IMR-90 (cell line): Measurements from ENCODE around the gene SPACA5B. TPM values are rescaled to one million over a fixed set of nuclear protein-coding genes. Genes with fewer than 3 reads are reported as not detected.

ENCODE experiments used
- ATAC-seq: fragments of 200-7000 bp; cut with Tn5 transposase; 2 replicates; pipeline ENCODE4 v1.9.1; 2020; ENCODE audit warnings: low read depth, mild to moderate bottlenecking, moderate library complexity
- BruUV-seq: library from RNA; stranded (reverse); fragments of 400-500 nt; replicated peaks from 2 replicates; lab custom pipeline; 2021; lab: Mats Ljungman, UMichigan
- CTCF ChIA-PET: fragments of 300-600 bp; formaldehyde crosslinking; extraction: SDS; loops from one replicate; lab custom pipeline; 2021; ENCODE audit warnings: antibody characterized with exemption; lab: Yijun Ruan, JAX
- POLR2A ChIA-PET: fragments of 300-600 bp; sonication (Branson Sonifier 250); formaldehyde crosslinking; loops from one replicate; lab custom pipeline; 2022; ENCODE audit warnings: antibody characterized with exemption; ENCODE audit not compliant: unreplicated experiment; lab: Charles Lee
- DNase-seq: peaks from one replicate; pipeline ENCODE4 v3.0.0; 2013
- H2AFZ ChIP-seq: replicated peaks from 2 replicates; pipeline ENCODE3; 2013; ENCODE audit warnings: low read length, mild to moderate bottlenecking; ENCODE audit not compliant: poor library complexity
- H2AK5ac ChIP-seq: 2 replicates; pipeline ENCODE4 v1.6.1; 2013; ENCODE audit warnings: low read depth, low read length, inconsistent platforms
- H2AK9ac ChIP-seq: replicated peaks from 2 replicates; pipeline ENCODE3; 2013; ENCODE audit warnings: mild to moderate bottlenecking, low read depth, low read length, moderate library complexity; ENCODE audit not compliant: poor library complexity
- H2BK120ac ChIP-seq: 2 replicates; pipeline ENCODE4 v1.6.1; 2013; ENCODE audit warnings: low read depth, low read length, inconsistent platforms
- H2BK15ac ChIP-seq: 3 replicates; pipeline ENCODE4 v1.6.1; 2013; ENCODE audit warnings: low read depth, low read length, inconsistent platforms
- H2BK20ac ChIP-seq: 2 replicates; pipeline ENCODE4 v1.6.1; 2013; ENCODE audit warnings: low read depth, mild to moderate bottlenecking, inconsistent platforms, low read length, moderate library complexity
- H2BK5ac ChIP-seq: 2 replicates; pipeline ENCODE4 v1.6.1; 2013; ENCODE audit warnings: mild to moderate bottlenecking, low read depth, low read length, inconsistent platforms; ENCODE audit not compliant: poor library complexity, severe bottlenecking
- H3K14ac ChIP-seq: replicated peaks from 2 replicates; pipeline ENCODE4 v1.6.1; 2013; ENCODE audit warnings: low read depth, low read length, inconsistent platforms
- H3K18ac ChIP-seq: 2 replicates; pipeline ENCODE4 v1.6.1; 2013; ENCODE audit warnings: low read depth, low read length, control low read depth
- H3K23ac ChIP-seq: 2 replicates; pipeline ENCODE4 v1.6.1; 2013; ENCODE audit warnings: low read depth, low read length, inconsistent platforms
- H3K27ac ChIP-seq: 2 replicates; pipeline ENCODE4 v1.5.1; 2013; ENCODE audit warnings: mild to moderate bottlenecking, control low read depth, low read length; ENCODE audit not compliant: insufficient read depth
- H3K27me3 ChIP-seq: 2 replicates; pipeline ENCODE4 v1.6.1; 2013; ENCODE audit warnings: low read length; ENCODE audit not compliant: control insufficient read depth, insufficient read depth
- H3K36me3 ChIP-seq: 2 replicates; pipeline ENCODE4 v1.6.1; 2013; ENCODE audit warnings: low read length, mixed read lengths; ENCODE audit not compliant: control insufficient read depth, insufficient read depth
- H3K4ac ChIP-seq: 2 replicates; pipeline ENCODE4 v1.6.1; 2013; ENCODE audit warnings: low read depth, low read length, inconsistent platforms
- H3K4me1 ChIP-seq: 2 replicates; pipeline ENCODE4 v1.6.1; 2013; ENCODE audit warnings: low read length, mixed read lengths; ENCODE audit not compliant: control insufficient read depth, insufficient read depth
- H3K4me2 ChIP-seq: 2 replicates; pipeline ENCODE4 v1.6.1; 2013; ENCODE audit warnings: low read depth, mild to moderate bottlenecking, control low read depth, low read length, moderate library complexity
- H3K4me3 ChIP-seq: 2 replicates; pipeline ENCODE4 v1.5.1; 2013; ENCODE audit warnings: low read depth, mild to moderate bottlenecking, control low read depth, low read length, moderate library complexity; ENCODE audit not compliant: insufficient read depth
- H3K56ac ChIP-seq: 2 replicates; pipeline ENCODE4 v1.6.1; 2013; ENCODE audit warnings: low read length, inconsistent platforms; ENCODE audit not compliant: insufficient read depth; ENCODE audit errors: extremely low read depth
- H3K79me1 ChIP-seq, 2 experiments: 2 replicates each; pipeline ENCODE4 v1.6.1; 2013; ENCODE audit warnings: low read length in 2 of 2, inconsistent platforms in 1 of 2, low read depth in 1 of 2
- H3K9ac ChIP-seq: 2 replicates; pipeline ENCODE4 v1.6.1; 2013; ENCODE audit warnings: low read depth, low read length, control low read depth
- H3K9me1 ChIP-seq: 2 replicates; pipeline ENCODE4 v1.6.1; 2013; ENCODE audit warnings: low read length, inconsistent platforms; ENCODE audit not compliant: insufficient read depth
- H3K9me3 ChIP-seq: 2 replicates; pipeline ENCODE4 v1.6.1; 2013; ENCODE audit warnings: low read length; ENCODE audit not compliant: control insufficient read depth, insufficient read depth
- H4K20me1 ChIP-seq: 2 replicates; pipeline ENCODE4 v1.6.1; 2013; ENCODE audit warnings: low read length, inconsistent platforms; ENCODE audit not compliant: insufficient read depth
- H4K5ac ChIP-seq: 2 replicates; pipeline ENCODE4 v1.6.1; 2013; ENCODE audit warnings: mild to moderate bottlenecking, low read depth, low read length, control low read depth
- H4K8ac ChIP-seq, 2 experiments: 2 replicates each; pipeline ENCODE4 v1.6.1; 2013; ENCODE audit warnings: low read depth in 2 of 2, low read length in 2 of 2, control low read depth in 1 of 2, inconsistent platforms in 1 of 2
- H4K91ac ChIP-seq: 2 replicates; pipeline ENCODE4 v1.6.1; 2013; ENCODE audit warnings: low read depth, low read length, inconsistent platforms; ENCODE audit not compliant: insufficient read depth
- MAZ ChIP-seq: IDR thresholded peaks from 2 replicates; pipeline ENCODE4 v1.6.1; 2012; ENCODE audit warnings: low read depth, mild to moderate bottlenecking, low read length, improper control_type of control experiment, moderate library complexity, borderline replicate concordance
- WGBS, 2 experiments: methylation state at CpG; one replicate each; pipeline versions ENCODE4 v1.1.5 to v1.1.7; 2013; ENCODE audit warnings: missing lambda C conversion rate in 2 of 2; ENCODE audit not compliant: insufficient read length in 1 of 2; ENCODE audit errors: extremely low coverage in 2 of 2; 5-methylcytosine and 5-hydroxymethylcytosine counted together
- dilution Hi-C: fragments of 300-500 bp; cut with HindIII; formaldehyde crosslinking; loops from one replicate; pipeline ENCODE4 v1.14.3; 2018; ENCODE audit warnings: low sequenced_read_pairs; ENCODE audit not compliant: unreplicated experiment
- in situ Hi-C: fragments of 300-500 bp; cut with MboI; formaldehyde crosslinking; loops from 3 replicates; pipeline ENCODE4 v1.14.3; 2019; ENCODE audit warnings: low sequenced_read_pairs, inconsistent platforms, mixed read lengths
- intact Hi-C: fragments of 100-400 bp; cut with micrococcal nuclease; formaldehyde crosslinking; loops from 2 replicates; pipeline ENCODE4 v1.10.0; 2022
- polyA plus RNA-seq, 3 experiments: library from polyadenylated mRNA; depleted of rRNA; stranded (reverse); fragments of >200 nt; gene quantifications; 2 replicates each; pipeline ENCODE4 v1.2.3, GENCODE V29; 2012; ENCODE audit warnings: low replicate concordance in 1 of 3
- total RNA-seq: library from RNA; depleted of rRNA; stranded (reverse); fragments of >200 nt; gene quantifications from 2 replicates; pipeline ENCODE4 v1.2.3, GENCODE V29; 2012

SPACA5B gene
- total and polyA plus RNA-seq, 2 of the 4 experiments (the other 2 are of a cell fraction), result not detected

GRCh38 chrX:48102874-48103374 is 27.5 kb upstream of the SPACA5B start:
- Histone ChIP-seq H2BK15ac (no peak overlapping the region), H3K4me2 (no peak overlapping the region), H3K4ac (no peak overlapping the region), H4K5ac (no peak overlapping the region), H2BK5ac (no peak overlapping the region), H4K91ac (no peak overlapping the region), H3K4me1 (no peaks in the 10 kb centered on the region), H2AK9ac (no peak overlapping the region), H2AK5ac (no peak overlapping the region), H3K27ac (no peak overlapping the region), H3K14ac (no peak overlapping the region), H3K9me3 (peaks cover 3% of the 10 kb centered on the region; the same call in 1 of the 2 replicates), H3K56ac (no peak overlapping the region), H3K23ac (no peak overlapping the region), H3K36me3 (no peaks in the 10 kb centered on the region), H3K27me3 (no peaks in the 10 kb centered on the region), H2BK20ac (no peak overlapping the region), H4K8ac (no peak overlapping the region), H3K9me1 (no peaks in the 10 kb centered on the region), H3K9ac (no peak overlapping the region), H3K4me3 (no peak overlapping the region), H2BK120ac (no peak overlapping the region), H3K79me1 (no peaks in the 10 kb centered on the region), H4K20me1 (no peaks in the 10 kb centered on the region), H3K18ac (no peak overlapping the region), H2AFZ (no peak overlapping the region)
- WGBS, 2 experiments, result no CpG with 5 or more reads among the region's 6 CpGs
- dilution Hi-C loops (no loop called here), intact Hi-C loops (no loop called here), in situ Hi-C loops (no loop called here)
- no peak for TF ChIP-seq MAZ
- BruUV-seq, result no TSS peak
- DNase-seq (no peak), ATAC-seq (no peak)
- ChIA-PET CTCF (no interaction called here), POLR2A (no interaction called here)
